NCI-H128 (cell line): ENCODE results near the gene SGIP1.

Experiments
- DNase-seq: peaks from one replicate; lab custom pipeline; 2025; ENCODE audit not compliant: unreplicated experiment; lab: John Stamatoyannopoulos, UW

SGIP1 gene

GRCh38 chr1:66599899-66600737 lies 66.2 kb downstream of the SGIP1 start:
- DNase-seq = no peak

- DNase-seq = no peak
Measured at GRCh38 chr1:66605419-66605997, 71.6 kb downstream of the SGIP1 start.

GRCh38 chr1:66606362-66607065 lies 72.6 kb downstream of the SGIP1 start:
- no peak for DNase-seq

GRCh38 chr1:66607458-66607857 lies 73.5 kb downstream of the SGIP1 start:
- DNase-seq = no peak

GRCh38 chr1:66613187-66613586 lies 79.2 kb downstream of the SGIP1 start:
- DNase-seq = no peak

GRCh38 chr1:66617362-66618184 lies 83.6 kb downstream of the SGIP1 start:
- DNase-seq = no peak

- DNase-seq = no peak
Measured at GRCh38 chr1:66618390-66618789, 84.4 kb downstream of the SGIP1 start.

GRCh38 chr1:66623812-66624211 lies 89.9 kb downstream of the SGIP1 start:
- no peak for DNase-seq

- DNase-seq = no peak
Measured at GRCh38 chr1:66624412-66625060, 90.6 kb downstream of the SGIP1 start.

- no peak for DNase-seq
Measured at GRCh38 chr1:66626261-66626660, 92.3 kb downstream of the SGIP1 start.

GRCh38 chr1:66628926-66629325 lies 95.0 kb downstream of the SGIP1 start:
- no peak for DNase-seq

GRCh38 chr1:66633159-66633558 lies 99.2 kb downstream of the SGIP1 start:
- DNase-seq = no peak

- DNase-seq = no peak
Measured at GRCh38 chr1:66637146-66637545, 103.2 kb downstream of the SGIP1 start.

- no peak for DNase-seq
Measured at GRCh38 chr1:66641891-66642473, 108.0 kb downstream of the SGIP1 start.

GRCh38 chr1:66642992-66643391 lies 109.0 kb downstream of the SGIP1 start:
- DNase-seq = no peak

- no peak for DNase-seq
Measured at GRCh38 chr1:66644331-66644730, 110.4 kb downstream of the SGIP1 start.

- DNase-seq = no peak
Measured at GRCh38 chr1:66648901-66649595, 115.1 kb downstream of the SGIP1 start.

GRCh38 chr1:66652556-66652955 lies 118.6 kb downstream of the SGIP1 start:
- DNase-seq = no peak

- DNase-seq = no peak
Measured at GRCh38 chr1:66654643-66655042, 120.7 kb downstream of the SGIP1 start.

- DNase-seq = no peak
Measured at GRCh38 chr1:66671455-66671854, 137.5 kb downstream of the SGIP1 start.
